IPS DF 4.7 (cell line): ENCODE results near the gene ADAMTS9.

Experiments used
- DNase-seq: peaks from one replicate; pipeline ENCODE4 v3.0.0-alpha.2; 2013; ENCODE audit warnings: low spot score; ENCODE audit errors: extremely low read depth

ADAMTS9 gene

GRCh38 chr3:64578062-64578770, 109.6 kb downstream of the ADAMTS9 start:
- no peak for DNase-seq

- no peak for DNase-seq
Observed at GRCh38 chr3:64576211-64576775, 111.5 kb downstream of the ADAMTS9 start.

- DNase-seq, result peak; percentile 25
Observed at GRCh38 chr3:64575211-64575844, 112.5 kb downstream of the ADAMTS9 start.

- DNase-seq, result no peak
Observed at GRCh38 chr3:64574194-64574593, 113.6 kb downstream of the ADAMTS9 start.

GRCh38 chr3:64571982-64572381, 115.8 kb downstream of the ADAMTS9 start:
- DNase-seq, result no peak

- DNase-seq, result no peak
Observed at GRCh38 chr3:64568895-64569517, 118.8 kb downstream of the ADAMTS9 start.

- no peak for DNase-seq
Observed at GRCh38 chr3:64566859-64567258, 120.9 kb downstream of the ADAMTS9 start.

- no peak for DNase-seq
Observed at GRCh38 chr3:64563751-64564150, 124.0 kb downstream of the ADAMTS9 start.

- no peak for DNase-seq
Observed at GRCh38 chr3:64561868-64562267, 125.9 kb downstream of the ADAMTS9 start.

GRCh38 chr3:64561325-64561843, 126.4 kb downstream of the ADAMTS9 start:
- no peak for DNase-seq

GRCh38 chr3:64560791-64561190, 127.0 kb downstream of the ADAMTS9 start:
- no peak for DNase-seq

- no peak for DNase-seq
Observed at GRCh38 chr3:64559588-64559987, 128.2 kb downstream of the ADAMTS9 start.

- DNase-seq, result no peak
Observed at GRCh38 chr3:64556046-64556445, 131.8 kb downstream of the ADAMTS9 start.

- no peak for DNase-seq
Observed at GRCh38 chr3:64555351-64555750, 132.4 kb downstream of the ADAMTS9 start.

GRCh38 chr3:64554096-64554920, 133.5 kb downstream of the ADAMTS9 start:
- no peak for DNase-seq

GRCh38 chr3:64552966-64553365, 134.8 kb downstream of the ADAMTS9 start:
- no peak for DNase-seq

- no peak for DNase-seq
Observed at GRCh38 chr3:64552160-64552559, 135.6 kb downstream of the ADAMTS9 start.

GRCh38 chr3:64551697-64552096, 136.1 kb downstream of the ADAMTS9 start:
- DNase-seq, result no peak

- DNase-seq, result no peak
Observed at GRCh38 chr3:64550745-64551144, 137.1 kb downstream of the ADAMTS9 start.

- no peak for DNase-seq
Observed at GRCh38 chr3:64549869-64550268, 137.9 kb downstream of the ADAMTS9 start.

- DNase-seq, result no peak
Observed at GRCh38 chr3:64548200-64548889, 139.5 kb downstream of the ADAMTS9 start.
